Measurements from ENCODE around the gene BIRC2.

BIRC2 gene

DNA sequence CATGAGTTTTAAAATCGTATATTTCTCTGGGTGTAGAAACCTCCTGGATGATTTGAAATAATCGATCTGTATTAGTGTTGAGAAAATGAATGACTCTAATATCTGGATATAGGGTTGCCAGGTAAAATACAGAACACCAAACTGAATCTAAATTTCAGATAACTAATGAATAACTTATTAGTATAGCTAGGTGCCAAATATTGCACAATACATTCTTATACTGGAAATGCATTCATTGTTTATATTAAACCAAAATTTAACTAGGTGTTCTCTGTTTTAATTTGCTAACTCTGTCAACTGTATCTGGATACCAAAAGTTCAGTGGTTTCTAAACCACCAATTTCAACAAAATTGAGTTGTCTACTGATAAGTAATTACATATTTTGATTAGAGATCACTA, 32.2 kb upstream of the BIRC2 start:
- ChIA-PET POLR2A (no interaction called here), CTCF (no interaction called here)
- DNase-seq (ENCODE audit: extremely low spot score): no peak
- TF ChIP-seq BHLHE40 (IDR thresholded peaks at IDR 0.05; ENCODE audit: borderline replicate concordance) (no peak), LEF1 (IDR thresholded peaks at IDR 0.05; ENCODE audit: borderline replicate concordance) (no peak), ELF4 (IDR thresholded peaks at IDR 0.05) (no peak)

- CTCF ChIA-PET: interaction anchor here (1.4 kb wide), 2 partner anchors 22 to 26 kb away, joined by 3 to 5 read pairs; no protein-coding TSS in a partner anchor
- POLR2A ChIA-PET: no interaction called here
- TF ChIP-seq ZNF384 (IDR thresholded peaks at IDR 0.05) (no peak), TARDBP (IDR thresholded peaks at IDR 0.05) (no peak), FOXK2 (IDR thresholded peaks at IDR 0.05) (no peak), SP1 (IDR thresholded peaks at IDR 0.05) (no peak), ARNT (IDR thresholded peaks at IDR 0.05) (no peak), ELF4 (IDR thresholded peaks at IDR 0.05) (no peak)
- DNase-seq (ENCODE audit: extremely low spot score): no peak
These were observed 30.6 kb upstream of the BIRC2 start for GRCh38 chr11:102316346-102316904.

GRCh38 chr11:102317099-102317767, 29.8 kb upstream of the BIRC2 start, which contains the start of gene BIRC3:
Gene BIRC3, plus strand, starts transcription at chr11:102317484. Its CDS starts 7,026 bp downstream, at chr11:102324510.
- ChIA-PET CTCF (interaction anchor here (1.4 kb wide), 2 partner anchors 23 to 25 kb away, joined by 3 to 5 read pairs; no protein-coding TSS in a partner anchor), POLR2A (no interaction called here)
- peak; percentile 52 for DNase-seq (ENCODE audit: extremely low spot score)
- TF ChIP-seq L3MBTL2 (conservative IDR thresholded peaks at IDR 0.05) (peak; percentile 83), LEF1 (IDR thresholded peaks at IDR 0.05; ENCODE audit: borderline replicate concordance) (no peak)

GRCh38 chr11:102317768-102318103, 29.3 kb upstream of the BIRC2 start:
- no peak for DNase-seq (ENCODE audit: extremely low spot score)
- ChIA-PET POLR2A (no interaction called here), CTCF (no interaction called here)
- TF ChIP-seq FOXK2 (IDR thresholded peaks at IDR 0.05) (no peak), TARDBP (IDR thresholded peaks at IDR 0.05) (no peak), FOXM1 (IDR thresholded peaks at IDR 0.05; ENCODE audit: borderline replicate concordance) (no peak), ARNT (IDR thresholded peaks at IDR 0.05) (no peak), CTBP1 (IDR thresholded peaks at IDR 0.05; ENCODE audit: borderline replicate concordance) (no peak), FOXA1 (IDR thresholded peaks at IDR 0.05) (no peak), LEF1 (IDR thresholded peaks at IDR 0.05; ENCODE audit: borderline replicate concordance) (no peak), ELF4 (IDR thresholded peaks at IDR 0.05) (no peak), PKNOX1 (IDR thresholded peaks at IDR 0.05) (no peak), ZNF384 (IDR thresholded peaks at IDR 0.05) (no peak), HDGF (IDR thresholded peaks at IDR 0.05; ENCODE audit: borderline replicate concordance) (no peak), SP1 (IDR thresholded peaks at IDR 0.05) (no peak), NFRKB (IDR thresholded peaks at IDR 0.05) (no peak), L3MBTL2 (conservative IDR thresholded peaks at IDR 0.05) (no peak), SUZ12 (IDR thresholded peaks at IDR 0.05) (no peak), BHLHE40 (IDR thresholded peaks at IDR 0.05; ENCODE audit: borderline replicate concordance) (no peak)

DNA sequence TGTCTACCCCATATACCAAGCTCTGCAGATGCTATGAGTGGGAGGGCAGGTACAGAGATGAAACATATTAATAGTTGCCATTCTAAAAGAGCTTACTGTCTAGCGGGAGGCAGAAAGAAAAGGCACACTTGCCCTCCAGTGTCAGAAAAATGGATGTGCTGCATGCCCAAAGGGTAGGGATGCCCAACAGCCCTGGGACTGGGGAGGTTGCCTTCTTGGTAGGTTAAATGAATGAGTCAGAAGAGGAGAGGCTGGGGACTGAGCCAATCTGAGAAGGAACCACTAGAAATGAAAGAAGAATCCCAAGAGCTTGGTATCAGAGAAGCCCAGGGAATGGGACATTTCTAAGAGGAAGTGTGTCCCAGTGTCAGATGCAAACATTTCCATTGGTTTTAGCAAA, 28.5 kb upstream of the BIRC2 start:
- CTCF ChIA-PET: interaction anchor here (0.6 kb wide), 1 partner anchor 18 kb away, joined by 3 read pairs; no protein-coding TSS in a partner anchor
- TF ChIP-seq FOXK2 (IDR thresholded peaks at IDR 0.05) (no peak), SUZ12 (IDR thresholded peaks at IDR 0.05) (no peak), L3MBTL2 (conservative IDR thresholded peaks at IDR 0.05) (no peak), NFRKB (IDR thresholded peaks at IDR 0.05) (no peak), BHLHE40 (IDR thresholded peaks at IDR 0.05; ENCODE audit: borderline replicate concordance) (no peak), ARNT (IDR thresholded peaks at IDR 0.05) (no peak), PKNOX1 (IDR thresholded peaks at IDR 0.05) (no peak), ELF4 (IDR thresholded peaks at IDR 0.05) (no peak), CTBP1 (IDR thresholded peaks at IDR 0.05; ENCODE audit: borderline replicate concordance) (no peak), TARDBP (IDR thresholded peaks at IDR 0.05) (no peak), FOXA1 (IDR thresholded peaks at IDR 0.05) (no peak), SP1 (IDR thresholded peaks at IDR 0.05) (no peak), ZNF384 (IDR thresholded peaks at IDR 0.05) (no peak), LEF1 (IDR thresholded peaks at IDR 0.05; ENCODE audit: borderline replicate concordance) (no peak)
- POLR2A ChIA-PET: no interaction called here
- DNase-seq (ENCODE audit: extremely low spot score): no peak

- TF ChIP-seq PKNOX1 (IDR thresholded peaks at IDR 0.05): no peak
- no peak for TF ChIP-seq FOXA1 (IDR thresholded peaks at IDR 0.05)
- TF ChIP-seq ZNF384 (IDR thresholded peaks at IDR 0.05): no peak
- no peak for TF ChIP-seq ELF4 (IDR thresholded peaks at IDR 0.05)
- TF ChIP-seq HDGF (IDR thresholded peaks at IDR 0.05; ENCODE audit: borderline replicate concordance): no peak
- TF ChIP-seq ARNT (IDR thresholded peaks at IDR 0.05): no peak
- TF ChIP-seq CTBP1 (IDR thresholded peaks at IDR 0.05; ENCODE audit: borderline replicate concordance): no peak
- no peak for TF ChIP-seq LEF1 (IDR thresholded peaks at IDR 0.05; ENCODE audit: borderline replicate concordance)
- TF ChIP-seq BHLHE40 (IDR thresholded peaks at IDR 0.05; ENCODE audit: borderline replicate concordance): no peak
- TF ChIP-seq FOXK2 (IDR thresholded peaks at IDR 0.05): no peak
- no peak for TF ChIP-seq TARDBP (IDR thresholded peaks at IDR 0.05)
- TF ChIP-seq FOXM1 (IDR thresholded peaks at IDR 0.05; ENCODE audit: borderline replicate concordance): no peak
- ChIA-PET POLR2A (no interaction called here), CTCF (no interaction called here)
- no peak for DNase-seq (ENCODE audit: extremely low spot score)
These were observed 27.5 kb upstream of the BIRC2 start for GRCh38 chr11:102319544-102319943.

Measured in HEK293T (cell line).